ENCODE measurements around the gene MORN3.

MORN3 gene

DNA sequence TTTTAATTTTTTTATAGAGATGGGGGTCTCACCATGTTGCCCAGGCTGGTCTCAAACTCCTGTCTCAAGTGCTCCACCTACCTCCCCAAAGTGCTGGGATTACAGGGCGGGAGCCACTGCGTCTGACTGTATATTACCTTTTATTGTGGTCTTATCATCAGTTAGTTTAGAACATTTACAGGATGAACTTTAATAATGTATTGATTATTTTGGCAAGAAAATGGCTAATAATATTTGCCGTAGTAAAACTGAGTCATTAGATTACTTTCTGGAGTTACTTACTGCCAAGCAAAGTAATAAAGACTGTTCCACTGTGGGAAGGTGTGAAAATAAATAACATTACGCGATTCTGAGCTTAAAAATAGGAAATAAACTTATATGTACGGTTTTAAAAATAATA is 66.7 kb downstream of the MORN3 start:
- DNase-seq (ENCODE audit: low read depth in 2 of 2) = no peak

DNA sequence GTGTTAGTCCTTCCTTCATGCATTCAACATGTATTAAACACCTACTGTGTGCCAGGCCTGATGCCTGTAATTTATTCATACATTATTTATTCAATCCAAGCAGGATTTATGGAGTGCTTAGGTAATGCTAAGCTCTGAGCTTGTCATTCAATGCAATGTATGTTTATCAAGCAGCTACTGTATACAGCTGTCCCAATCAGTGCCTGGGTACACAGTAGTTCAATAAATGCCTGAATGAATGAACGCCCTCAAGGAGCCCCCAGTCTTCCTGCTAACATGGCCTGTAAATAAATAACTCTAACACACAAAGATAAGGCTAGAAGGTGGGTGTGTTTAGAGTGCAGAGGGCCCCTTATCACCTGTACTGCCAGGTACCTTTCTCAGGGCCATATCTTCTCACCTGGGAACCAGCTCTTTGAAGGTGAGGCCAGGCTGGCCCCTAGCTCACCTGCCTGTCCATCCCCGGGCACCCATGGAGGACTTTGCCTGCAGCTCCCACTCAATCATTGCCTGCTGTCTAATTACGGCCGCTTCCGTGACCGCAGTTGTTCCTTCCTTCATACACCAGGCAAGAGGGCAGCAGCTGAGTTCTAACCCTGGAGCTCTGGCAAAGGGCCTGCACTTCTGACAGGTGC is 68.6 kb downstream of the MORN3 start:
- DNase-seq (ENCODE audit: low read depth in 2 of 2) = no peak

All from stimulated activated CD4-positive, alpha-beta T cell treated with anti-CD3 and anti-CD28 coated beads, Interleukin-4, amount 100 ng/mL, for 48 hours (primary cell).